HFFc6 (cell line): Measurements from ENCODE around the gene LVRN. TPM values are rescaled to one million over a fixed set of nuclear protein-coding genes. Genes with fewer than 3 reads are reported as not detected.

ENCODE experiments used
- DNase-seq: peaks from one replicate; pipeline ENCODE4 v3.0.0-alpha.2; 2018
- H3K27ac Mint-ChIP-seq: 2 replicates; pipeline ENCODE4 v1.8.0; 2020; ENCODE audit warnings: mild to moderate bottlenecking, mixed read lengths
- H3K27me3 Mint-ChIP-seq: 2 replicates; pipeline ENCODE4 v1.8.0; 2021; ENCODE audit warnings: mild to moderate bottlenecking, moderate library complexity, mixed read lengths; ENCODE audit not compliant: insufficient read depth
- H3K36me3 Mint-ChIP-seq: 2 replicates; pipeline ENCODE4 v1.8.0; 2021; ENCODE audit warnings: low read depth, mixed read lengths
- H3K4me1 Mint-ChIP-seq: 2 replicates; pipeline ENCODE4 v1.8.0; 2020; ENCODE audit warnings: low read depth, mixed read lengths
- H3K4me3 Mint-ChIP-seq: 2 replicates; pipeline ENCODE4 v1.8.0; 2020; ENCODE audit warnings: mild to moderate bottlenecking, moderate library complexity, mixed read lengths
- H3K9me3 Mint-ChIP-seq: 2 replicates; pipeline ENCODE4 v1.8.0; 2020; ENCODE audit warnings: mild to moderate bottlenecking, mixed read lengths
- total RNA-seq, 6 experiments: library from RNA; stranded (reverse); fragmentation: NEBNext Ultra II Directional; extraction: Animal tissue kit (Norgen Biotek cat#: 25700); gene quantifications; 2 replicates in 1 of 6; 3 replicates in 5 of 6; pipeline ENCODE4 v1.2.3, GENCODE V29; 2021
- TF ChIP-seq, protein P1 (sequence below): fragments of 200-600 bp; sonication (generic); IDR thresholded peaks from 2 replicates; pipeline ENCODE4 v1.5.0; 2021; ENCODE audit warnings: antibody characterized with exemption, mild to moderate bottlenecking

LVRN gene
- total RNA-seq, 6 experiments from 2014 or later, result 0.07 to 0.41 (median 0.16) TPM; not detected in 2

DNA sequence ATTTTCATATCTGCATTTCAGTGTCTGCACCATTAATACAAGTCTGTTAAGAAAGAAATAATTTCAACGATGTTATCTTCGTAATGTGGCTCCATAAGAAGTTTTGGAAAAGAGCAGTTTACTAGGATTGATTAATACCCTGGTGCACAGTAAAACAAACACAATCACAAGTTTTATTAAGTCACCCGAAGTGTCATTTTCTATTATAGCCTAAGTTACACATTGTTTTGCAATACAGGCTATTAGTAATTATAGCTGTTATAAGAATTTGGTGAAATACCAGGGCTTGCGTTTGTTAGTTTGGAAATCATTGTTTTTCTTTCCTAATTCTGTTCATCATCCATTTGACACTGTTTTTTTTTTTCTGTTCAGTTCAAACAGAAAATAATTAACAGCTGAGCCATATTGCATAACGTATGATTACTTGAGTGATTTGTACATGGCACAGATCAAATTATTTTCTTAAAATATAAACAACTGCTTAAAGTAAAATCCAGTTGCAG lies 30.6 kb downstream of the LVRN start:
- Mint-ChIP-seq H3K27me3 (peaks cover 4% of the 10 kb centered on the region), H3K36me3 (no peaks in the 10 kb centered on the region), H3K4me3 (no peak overlapping the region), H3K4me1 (no peaks in the 10 kb centered on the region), H3K27ac (no peak overlapping the region), H3K9me3 (no peaks in the 10 kb centered on the region)
- TF ChIP-seq, protein P1, sequence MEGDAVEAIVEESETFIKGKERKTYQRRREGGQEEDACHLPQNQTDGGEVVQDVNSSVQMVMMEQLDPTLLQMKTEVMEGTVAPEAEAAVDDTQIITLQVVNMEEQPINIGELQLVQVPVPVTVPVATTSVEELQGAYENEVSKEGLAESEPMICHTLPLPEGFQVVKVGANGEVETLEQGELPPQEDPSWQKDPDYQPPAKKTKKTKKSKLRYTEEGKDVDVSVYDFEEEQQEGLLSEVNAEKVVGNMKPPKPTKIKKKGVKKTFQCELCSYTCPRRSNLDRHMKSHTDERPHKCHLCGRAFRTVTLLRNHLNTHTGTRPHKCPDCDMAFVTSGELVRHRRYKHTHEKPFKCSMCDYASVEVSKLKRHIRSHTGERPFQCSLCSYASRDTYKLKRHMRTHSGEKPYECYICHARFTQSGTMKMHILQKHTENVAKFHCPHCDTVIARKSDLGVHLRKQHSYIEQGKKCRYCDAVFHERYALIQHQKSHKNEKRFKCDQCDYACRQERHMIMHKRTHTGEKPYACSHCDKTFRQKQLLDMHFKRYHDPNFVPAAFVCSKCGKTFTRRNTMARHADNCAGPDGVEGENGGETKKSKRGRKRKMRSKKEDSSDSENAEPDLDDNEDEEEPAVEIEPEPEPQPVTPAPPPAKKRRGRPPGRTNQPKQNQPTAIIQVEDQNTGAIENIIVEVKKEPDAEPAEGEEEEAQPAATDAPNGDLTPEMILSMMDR, result no peak
- DNase-seq, result no peak

DNA sequence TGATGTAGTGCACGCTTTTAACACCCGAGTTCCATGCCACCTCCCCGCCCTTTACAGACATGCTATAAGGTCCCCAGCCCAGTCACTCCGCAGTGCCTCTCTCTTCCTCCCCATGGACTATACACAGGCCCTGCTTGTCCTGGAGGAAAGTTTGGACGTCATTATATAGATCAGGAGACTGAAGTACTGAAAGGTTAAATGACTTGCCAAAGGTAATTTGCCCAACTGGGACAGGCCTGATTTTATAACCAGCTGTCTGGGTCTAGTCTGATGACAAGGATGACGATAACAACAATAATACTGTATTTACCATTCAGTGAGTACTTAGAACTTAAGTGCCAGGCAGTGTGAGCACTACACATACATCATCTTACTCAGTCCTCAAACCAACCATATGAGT lies 33.1 kb downstream of the LVRN start:
- no peak overlapping the region for H3K4me3 Mint-ChIP-seq
- no peak for DNase-seq
- peaks cover 4% of the 10 kb centered on the region; the same call in 1 of the 2 replicates for H3K27me3 Mint-ChIP-seq
- TF ChIP-seq, protein P1, result no peak
- no peak overlapping the region for H3K27ac Mint-ChIP-seq
- no peaks in the 10 kb centered on the region for H3K4me1 Mint-ChIP-seq
- no peaks in the 10 kb centered on the region for H3K9me3 Mint-ChIP-seq
- no peaks in the 10 kb centered on the region for H3K36me3 Mint-ChIP-seq

DNA sequence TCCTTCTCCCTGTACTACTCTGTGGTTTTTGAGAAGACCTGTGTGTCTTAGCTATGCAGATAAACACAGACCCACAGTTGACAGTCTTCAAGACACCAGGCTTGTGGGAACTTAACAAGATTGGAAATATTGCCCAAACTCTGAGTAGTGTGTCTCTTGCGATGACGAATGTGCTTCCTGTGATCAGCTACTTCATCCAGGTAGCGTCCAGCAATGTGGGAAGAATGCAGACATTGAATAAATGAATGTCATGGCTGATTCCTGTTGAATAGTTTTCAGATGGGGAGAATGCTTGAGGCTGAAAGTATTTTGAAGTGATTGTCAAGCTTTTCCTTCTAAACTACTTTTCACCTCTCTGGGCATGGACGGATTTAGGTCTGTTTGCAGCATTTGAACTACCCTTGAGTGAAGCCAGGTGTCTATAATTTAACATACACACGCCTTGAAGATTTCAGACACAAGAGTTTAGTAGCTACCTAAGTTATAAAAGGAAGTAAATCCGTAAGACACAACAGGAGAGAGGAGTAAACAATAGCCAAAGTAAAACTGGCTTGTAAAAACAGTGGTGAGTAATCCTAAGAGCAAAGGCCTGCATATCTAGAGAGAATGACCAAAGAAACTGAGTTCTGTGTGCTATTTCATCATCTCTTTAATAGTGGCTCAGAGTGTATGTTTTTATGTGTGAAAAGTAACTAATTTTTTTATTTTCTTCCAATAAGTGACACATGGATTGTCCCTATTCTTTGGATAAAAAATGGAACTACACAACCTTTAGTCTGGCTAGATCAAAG lies 40.0 kb downstream of the LVRN start:
- Mint-ChIP-seq H3K36me3 (no peaks in the 10 kb centered on the region), H3K4me1 (peaks cover 10% of the 10 kb centered on the region), H3K27ac (no peak overlapping the region), H3K9me3 (no peaks in the 10 kb centered on the region), H3K27me3 (no peaks in the 10 kb centered on the region), H3K4me3 (no peak overlapping the region)
- TF ChIP-seq, protein P1, result no peak
- DNase-seq, result peak; percentile 24

DNA sequence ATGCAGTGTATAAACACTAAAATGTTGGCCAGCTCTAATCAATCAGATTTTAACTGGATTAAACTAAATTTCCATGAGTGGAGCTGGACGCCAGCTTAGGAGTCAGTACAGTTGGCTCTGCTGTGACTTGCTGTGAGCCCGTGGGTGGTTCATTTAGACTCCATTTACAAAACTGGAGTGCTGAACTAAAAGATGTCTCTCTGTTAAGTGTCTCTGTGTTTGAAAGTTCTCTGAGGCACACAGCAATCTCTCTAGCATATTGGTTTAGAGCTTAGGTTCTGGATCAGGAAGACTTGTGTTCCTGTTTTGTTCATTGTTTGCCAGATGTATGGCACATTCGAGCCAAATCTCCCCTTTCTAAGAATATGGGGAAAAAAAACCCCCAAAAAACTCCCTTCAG lies 42.0 kb downstream of the LVRN start:
- DNase-seq, result no peak
- Mint-ChIP-seq H3K36me3 (no peaks in the 10 kb centered on the region), H3K27ac (no peak overlapping the region), H3K9me3 (no peaks in the 10 kb centered on the region), H3K4me1 (peaks cover 10% of the 10 kb centered on the region), H3K27me3 (no peaks in the 10 kb centered on the region), H3K4me3 (no peak overlapping the region)
- TF ChIP-seq, protein P1, result no peak

DNA sequence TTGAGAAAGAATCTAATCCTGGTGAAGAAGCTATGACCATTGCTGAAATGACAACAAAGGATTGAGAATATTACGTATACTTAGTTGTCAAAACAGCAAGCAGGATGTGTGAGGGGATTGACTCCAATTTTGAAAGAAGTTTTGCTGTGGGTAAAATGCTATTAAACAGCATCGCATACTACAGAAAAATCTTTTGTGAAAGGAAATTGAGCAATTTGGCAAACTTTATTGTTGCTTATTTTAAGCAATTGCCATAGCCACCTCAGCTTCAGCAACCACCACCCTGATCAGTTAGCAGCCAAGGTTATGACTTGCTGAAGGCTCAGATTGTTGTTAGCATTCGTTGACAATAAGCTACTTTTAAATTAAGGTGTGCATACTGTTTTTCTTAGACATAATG lies 47.5 kb downstream of the LVRN start:
- Mint-ChIP-seq H3K27ac (no peak overlapping the region), H3K4me1 (peaks cover 7% of the 10 kb centered on the region), H3K36me3 (no peaks in the 10 kb centered on the region), H3K9me3 (no peaks in the 10 kb centered on the region), H3K27me3 (no peaks in the 10 kb centered on the region; the same call in 1 of the 2 replicates), H3K4me3 (no peak overlapping the region)
- no peak for DNase-seq
- TF ChIP-seq, protein P1, result no peak
